Measurements from ENCODE around the gene SERINC2. TPM values are rescaled to one million over a fixed set of nuclear protein-coding genes. Genes with fewer than 3 reads are reported as not detected.

SERINC2 gene
- total and polyA plus RNA-seq, 2 of the 4 experiments (the other 2 are of a cell fraction): 2.0 to 59.5 TPM

- H3K79me1 ChIP-seq (ENCODE audit: low read depth in 1 of 2, low read length in 2 of 2): no peaks in the 10 kb centered on the region
- dilution Hi-C loops (cut with HindIII; ENCODE audit: low sequenced_read_pairs, unreplicated experiment): no loop called here
- H3K27ac ChIP-seq (ENCODE audit: insufficient read depth, low read length): no peak overlapping the region
- H4K20me1 ChIP-seq (ENCODE audit: insufficient read depth, low read length): no peaks in the 10 kb centered on the region
- H2AK5ac ChIP-seq (ENCODE audit: low read depth, low read length): no peak overlapping the region
- peaks cover 7% of the 10 kb centered on the region for H3K4me1 ChIP-seq (ENCODE audit: control insufficient read depth, insufficient read depth, low read length)
- no peak overlapping the region for H3K23ac ChIP-seq (ENCODE audit: low read depth, low read length)
- H2BK20ac ChIP-seq (ENCODE audit: low read depth, low read length): no peak overlapping the region
- no peak overlapping the region for H3K4me3 ChIP-seq (ENCODE audit: insufficient read depth, low read depth, low read length)
- CTCF ChIA-PET: no interaction called here
- ATAC-seq (ENCODE audit: low read depth) (no peak), DNase-seq (no peak)
- no peak overlapping the region for H2BK5ac ChIP-seq (ENCODE audit: low read depth, low read length, poor library complexity, severe bottlenecking)
- H3K4me2 ChIP-seq (ENCODE audit: low read depth, low read length): no peak overlapping the region
- POLR2A ChIA-PET (ENCODE audit: unreplicated experiment): no interaction called here
- TF ChIP-seq FOS (IDR thresholded peaks at IDR 0.05; ENCODE audit: low read depth, low read length) (no peak), USF2 (IDR thresholded peaks at IDR 0.05; ENCODE audit: low read depth, low read length) (no peak), POLR2A (IDR thresholded peaks at IDR 0.05; ENCODE audit: low read depth, low read length) (no peak), ELK1 (IDR thresholded peaks at IDR 0.05; ENCODE audit: borderline replicate concordance, low read depth, low read length) (no peak), MAZ (IDR thresholded peaks at IDR 0.05; ENCODE audit: borderline replicate concordance, low read depth, low read length) (no peak), CEBPB (IDR thresholded peaks at IDR 0.05; ENCODE audit: low read depth, low read length) (no peak), RAD21 (IDR thresholded peaks at IDR 0.05; ENCODE audit: low read length) (no peak), SMC3 (IDR thresholded peaks at IDR 0.05; ENCODE audit: low read depth, low read length) (no peak), CHD1 (IDR thresholded peaks at IDR 0.05; ENCODE audit: low read depth, low read length) (no peak), NFE2L2 (IDR thresholded peaks at IDR 0.05; ENCODE audit: low read depth, low read length) (no peak), RFX5 (IDR thresholded peaks at IDR 0.05; ENCODE audit: low read depth, low read length) (no peak)
- TF ChIP-seq, protein P1, sequence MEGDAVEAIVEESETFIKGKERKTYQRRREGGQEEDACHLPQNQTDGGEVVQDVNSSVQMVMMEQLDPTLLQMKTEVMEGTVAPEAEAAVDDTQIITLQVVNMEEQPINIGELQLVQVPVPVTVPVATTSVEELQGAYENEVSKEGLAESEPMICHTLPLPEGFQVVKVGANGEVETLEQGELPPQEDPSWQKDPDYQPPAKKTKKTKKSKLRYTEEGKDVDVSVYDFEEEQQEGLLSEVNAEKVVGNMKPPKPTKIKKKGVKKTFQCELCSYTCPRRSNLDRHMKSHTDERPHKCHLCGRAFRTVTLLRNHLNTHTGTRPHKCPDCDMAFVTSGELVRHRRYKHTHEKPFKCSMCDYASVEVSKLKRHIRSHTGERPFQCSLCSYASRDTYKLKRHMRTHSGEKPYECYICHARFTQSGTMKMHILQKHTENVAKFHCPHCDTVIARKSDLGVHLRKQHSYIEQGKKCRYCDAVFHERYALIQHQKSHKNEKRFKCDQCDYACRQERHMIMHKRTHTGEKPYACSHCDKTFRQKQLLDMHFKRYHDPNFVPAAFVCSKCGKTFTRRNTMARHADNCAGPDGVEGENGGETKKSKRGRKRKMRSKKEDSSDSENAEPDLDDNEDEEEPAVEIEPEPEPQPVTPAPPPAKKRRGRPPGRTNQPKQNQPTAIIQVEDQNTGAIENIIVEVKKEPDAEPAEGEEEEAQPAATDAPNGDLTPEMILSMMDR (conservative IDR thresholded peaks at IDR 0.05; ENCODE audit: low read depth, low read length): no peak
- no peak overlapping the region for H4K5ac ChIP-seq (ENCODE audit: low read depth, low read length)
- peaks cover 8% of the 10 kb centered on the region; the same call in 1 of the 2 replicates for H3K36me3 ChIP-seq (ENCODE audit: control insufficient read depth, insufficient read depth, low read length)
- no peak overlapping the region for H4K8ac ChIP-seq (ENCODE audit: low read depth in 2 of 2, low read length in 2 of 2)
- H3K9me3 ChIP-seq (ENCODE audit: control insufficient read depth, insufficient read depth, low read length): no peaks in the 10 kb centered on the region
- H2AFZ ChIP-seq (replicated peaks; ENCODE audit: low read length, poor library complexity): no peak overlapping the region
- H2BK15ac ChIP-seq (ENCODE audit: low read depth, low read length): no peak overlapping the region
- no peak overlapping the region for H3K18ac ChIP-seq (ENCODE audit: low read depth, low read length)
- peaks cover 4% of the 10 kb centered on the region; the same call in 1 of the 2 replicates for H3K9me1 ChIP-seq (ENCODE audit: insufficient read depth, low read length)
- no peak overlapping the region for H3K14ac ChIP-seq (replicated peaks; ENCODE audit: low read depth, low read length)
- intact Hi-C loops (cut with micrococcal nuclease): no loop called here
- H3K27me3 ChIP-seq (ENCODE audit: control insufficient read depth, insufficient read depth, low read length): no peaks in the 10 kb centered on the region
- BruUV-seq (replicated peaks): no TSS peak
- H3K4ac ChIP-seq (ENCODE audit: low read depth, low read length): no peak overlapping the region
- in situ Hi-C loops (cut with MboI; ENCODE audit: low sequenced_read_pairs): no loop called here
- no peak overlapping the region for H2AK9ac ChIP-seq (replicated peaks; ENCODE audit: low read depth, low read length, poor library complexity)
- no peak overlapping the region for H4K91ac ChIP-seq (ENCODE audit: insufficient read depth, low read depth, low read length)
- no peak overlapping the region for H2BK120ac ChIP-seq (ENCODE audit: low read depth, low read length)
- no peak overlapping the region for H3K9ac ChIP-seq (ENCODE audit: low read depth, low read length)
- no peak overlapping the region for H3K56ac ChIP-seq (ENCODE audit: extremely low read depth, insufficient read depth, low read length)
- 86% methylated on average over 1 of the region's 2 CpGs; no CpG with 5 or more reads in 1 of the 2 experiments for WGBS, 2 experiments (ENCODE audit: extremely low coverage in 2 of 2, insufficient read length in 1 of 2)
These were observed 43.0 kb upstream of the SERINC2 start for GRCh38 chr1:31370021-31370420.

All from IMR-90 (cell line).